H1 (cell line): ENCODE data around the gene RPS27A. TPM values are rescaled to one million over a fixed set of nuclear protein-coding genes. Genes with fewer than 3 reads are reported as not detected.
A peak's percentile ranks its signal among the peaks of the same experiment; 100 is the strongest.

ENCODE experiments used
- ASH2L ChIP-seq: fragments of 200-600, 300-600 bp; sonication (generic); IDR thresholded peaks from one replicate; pipeline ENCODE4 v1.7.1; 2017; ENCODE audit warnings: low read length
- ATF3 ChIP-seq: IDR thresholded peaks from 2 replicates; pipeline ENCODE4 v1.6.1; 2011; ENCODE audit warnings: low read depth, mild to moderate bottlenecking, low read length; ENCODE audit not compliant: insufficient read depth
- BACH1 ChIP-seq: IDR thresholded peaks from 2 replicates; pipeline ENCODE4 v1.6.1; 2012; ENCODE audit warnings: low read length, improper control_type of control experiment
- CBX8 ChIP-seq: fragments of 300-800, 300-1000 bp; sonication (generic); IDR thresholded peaks from 2 replicates; pipeline ENCODE4 v1.7.1; 2016; ENCODE audit warnings: low read depth, low read length, borderline replicate concordance
- CTCF ChIP-seq, 3 experiments: IDR thresholded peaks; 1 replicate in 2 of 3; 2 replicates in 1 of 3; pipeline versions ENCODE4 v1.5.1 to v1.6.1; 2011; ENCODE audit warnings: low read length in 3 of 3, mild to moderate bottlenecking in 3 of 3, inconsistent platforms in 2 of 3, low read depth in 1 of 3, moderate library complexity in 1 of 3; ENCODE audit not compliant: insufficient read depth in 1 of 3; ENCODE audit errors: control extremely low read depth in 1 of 3
- KDM5A ChIP-seq: fragments of 200-600 bp; IDR thresholded peaks from 2 replicates; pipeline ENCODE4 v1.7.1; 2012; ENCODE audit warnings: mild to moderate bottlenecking, low read length, inconsistent platforms, mixed read lengths
- MAFK ChIP-seq: IDR thresholded peaks from 2 replicates; pipeline ENCODE4 v1.6.1; 2012; ENCODE audit warnings: low read depth, mild to moderate bottlenecking, improper control_type of control experiment, low read length
- NANOG ChIP-seq: IDR thresholded peaks from 2 replicates; pipeline ENCODE4 v1.6.1; 2011; ENCODE audit warnings: low read length, low read depth, mild to moderate bottlenecking, inconsistent platforms; ENCODE audit not compliant: insufficient read depth, poor library complexity, severe bottlenecking
- POLR2AphosphoS5 ChIP-seq: IDR thresholded peaks from 2 replicates; pipeline ENCODE4 v1.6.1; 2011; ENCODE audit warnings: low read depth, low read length
- POU5F1 ChIP-seq: IDR thresholded peaks from 2 replicates; pipeline ENCODE4 v1.6.1; 2011; ENCODE audit warnings: low read depth, mild to moderate bottlenecking, low read length, moderate library complexity
- RBBP5 ChIP-seq: IDR thresholded peaks from 2 replicates; pipeline ENCODE4 v1.7.1; 2012; ENCODE audit warnings: low read depth, mild to moderate bottlenecking, inconsistent platforms, low read length, moderate library complexity, borderline replicate concordance
- RNF2 ChIP-seq: fragments of 200-900, 300-1000 bp; sonication (generic); IDR thresholded peaks from 2 replicates; pipeline ENCODE4 v1.7.1; 2016; ENCODE audit warnings: borderline replicate concordance, low read depth, mild to moderate bottlenecking, antibody characterized with exemption, low read length; ENCODE audit not compliant: poor library complexity, severe bottlenecking; ENCODE audit errors: missing control alignments
- SAP30 ChIP-seq: fragments of 300-600 bp; sonication (generic); IDR thresholded peaks from 2 replicates; pipeline ENCODE4 v1.7.1; 2012; ENCODE audit warnings: low read length, moderate library complexity, mild to moderate bottlenecking, inconsistent platforms; ENCODE audit not compliant: insufficient read depth, insufficient replicate concordance
- SP1 ChIP-seq: IDR thresholded peaks from 2 replicates; pipeline ENCODE4 v1.6.1; 2011; ENCODE audit warnings: low read depth, low read length
- SP2 ChIP-seq: IDR thresholded peaks from 2 replicates; pipeline ENCODE4 v1.6.1; 2012; ENCODE audit warnings: mild to moderate bottlenecking, low read length, inconsistent platforms
- SP4 ChIP-seq: IDR thresholded peaks from 2 replicates; pipeline ENCODE4 v1.6.1; 2012; ENCODE audit warnings: low read length, inconsistent platforms
- SRF ChIP-seq: IDR thresholded peaks from 2 replicates; pipeline ENCODE4 v1.6.1; 2011; ENCODE audit warnings: mild to moderate bottlenecking, low read depth, low read length, moderate library complexity
- SUZ12 ChIP-seq: fragments of 200-600 bp; sonication (generic); IDR thresholded peaks from 2 replicates; pipeline ENCODE4 v1.6.1; 2012; ENCODE audit warnings: mild to moderate bottlenecking, inconsistent platforms, low read length, moderate library complexity, mixed read lengths
- TCF12 ChIP-seq: IDR thresholded peaks from 2 replicates; pipeline ENCODE4 v1.6.1; 2011; ENCODE audit warnings: low read depth, mild to moderate bottlenecking, low read length
- polyA plus RNA-seq, 7 experiments: library from polyadenylated mRNA; depleted of rRNA in 3 of 7; stranded (reverse) in 5 of 7; unstranded in 2 of 7; fragments of >200 nt in 5 of 7; fragments of 200-250 nt in 2 of 7; gene quantifications; 1 replicate in 5 of 7; 2 replicates in 1 of 7; 4 replicates in 1 of 7; pipeline versions ENCODE4 v1.2.1 to v1.2.3, GENCODE V29; 2011 to 2013; ENCODE audit warnings: missing spikeins in 2 of 7, mixed read lengths in 2 of 7
- total RNA-seq: library from RNA; stranded (reverse); fragmentation: NEBNext Ultra II Directional; extraction: Animal tissue kit (Norgen Biotek cat#: 25700); gene quantifications from 2 replicates; pipeline ENCODE4 v1.2.1, GENCODE V29; 2021
- TF ChIP-seq, protein P1 (sequence below): IDR thresholded peaks from 2 replicates; pipeline ENCODE4 v1.6.1; 2011; ENCODE audit warnings: low read length, improper control_type of control experiment

The RPS27A gene
- total and polyA plus RNA-seq, 2 of the 8 experiments (the other 6 are each of a cell fraction or from before 2014, with no cell fraction given): 1,431 to 1,682 TPM

DNA sequence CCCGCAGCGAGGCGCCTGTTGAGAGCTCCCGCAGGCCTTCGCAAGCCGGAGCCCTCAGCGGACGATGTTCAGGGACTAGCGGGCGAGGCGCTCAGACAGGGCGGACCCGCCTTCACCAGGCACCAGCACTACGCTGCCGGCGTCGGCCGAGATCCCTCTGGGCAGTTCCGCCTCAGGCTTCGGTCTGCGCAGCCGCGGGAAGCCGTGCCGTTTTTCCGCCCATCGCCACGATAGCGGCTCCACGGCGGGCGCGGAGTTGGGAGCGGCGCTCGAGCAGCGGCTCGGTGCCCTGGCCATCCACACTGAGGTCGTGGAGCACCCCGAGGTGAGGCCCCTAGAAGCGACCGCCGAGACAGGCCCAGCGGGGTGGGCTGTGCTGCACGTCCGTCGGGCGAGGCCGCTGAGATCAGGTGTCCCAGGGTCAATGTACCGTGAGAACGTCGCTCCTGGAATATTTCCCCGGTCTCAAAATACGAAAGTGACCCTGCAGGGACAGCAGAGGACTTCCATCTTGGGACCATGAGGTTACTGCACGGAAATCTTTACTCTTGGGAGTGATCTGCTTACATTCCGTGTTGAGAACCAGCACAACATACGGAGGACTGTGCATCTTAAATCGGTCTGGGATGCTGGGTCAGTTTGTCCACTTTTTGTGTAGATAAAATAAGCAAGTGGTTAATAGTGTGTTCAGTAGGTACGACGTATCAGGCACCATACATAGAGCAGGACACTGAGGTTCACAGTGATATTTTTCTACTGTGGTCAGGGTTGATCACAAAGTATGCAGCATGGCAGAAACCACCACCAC lies 49.8 kb downstream of the RPS27A start (continued):
- TF ChIP-seq CBX8 (no peak), RNF2 (no peak), NANOG (no peak), SRF (no peak), SP4 (no peak), SP1 (0 out of 2 replicates have a peak, but pooled peaks have one; percentile 4), MAFK (no peak), SAP30 (no peak), CTCF (IDR thresholded peaks at IDR 0.05; ENCODE audit: control extremely low read depth in 1 of 3, insufficient read depth in 1 of 3, low read depth in 1 of 3, low read length in 3 of 3) (no peak), KDM5A (no peak), POLR2AphosphoS5 (peak; percentile 97), SUZ12 (no peak), POU5F1 (no peak), BACH1 (no peak), ATF3 (no peak), TCF12 (no peak), RBBP5 (peak; percentile 94), ASH2L (peak; percentile 81), SP2 (no peak)
- TF ChIP-seq, protein P1, sequence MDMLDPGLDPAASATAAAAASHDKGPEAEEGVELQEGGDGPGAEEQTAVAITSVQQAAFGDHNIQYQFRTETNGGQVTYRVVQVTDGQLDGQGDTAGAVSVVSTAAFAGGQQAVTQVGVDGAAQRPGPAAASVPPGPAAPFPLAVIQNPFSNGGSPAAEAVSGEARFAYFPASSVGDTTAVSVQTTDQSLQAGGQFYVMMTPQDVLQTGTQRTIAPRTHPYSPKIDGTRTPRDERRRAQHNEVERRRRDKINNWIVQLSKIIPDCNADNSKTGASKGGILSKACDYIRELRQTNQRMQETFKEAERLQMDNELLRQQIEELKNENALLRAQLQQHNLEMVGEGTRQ: 0 out of 2 replicates have a peak, but pooled peaks have one; percentile 2
